HG03558 (cell line): ENCODE measurements around the gene CARS1.

Experiments used
- ATAC-seq: cut with Tn5 transposase; IDR thresholded peaks from one replicate; pipeline ENCODE4 v1.9.1; 2021; ENCODE audit warnings: moderate number of reproducible peaks; ENCODE audit not compliant: unreplicated experiment; ENCODE audit errors: extremely low read depth

Gene CARS1

DNA sequence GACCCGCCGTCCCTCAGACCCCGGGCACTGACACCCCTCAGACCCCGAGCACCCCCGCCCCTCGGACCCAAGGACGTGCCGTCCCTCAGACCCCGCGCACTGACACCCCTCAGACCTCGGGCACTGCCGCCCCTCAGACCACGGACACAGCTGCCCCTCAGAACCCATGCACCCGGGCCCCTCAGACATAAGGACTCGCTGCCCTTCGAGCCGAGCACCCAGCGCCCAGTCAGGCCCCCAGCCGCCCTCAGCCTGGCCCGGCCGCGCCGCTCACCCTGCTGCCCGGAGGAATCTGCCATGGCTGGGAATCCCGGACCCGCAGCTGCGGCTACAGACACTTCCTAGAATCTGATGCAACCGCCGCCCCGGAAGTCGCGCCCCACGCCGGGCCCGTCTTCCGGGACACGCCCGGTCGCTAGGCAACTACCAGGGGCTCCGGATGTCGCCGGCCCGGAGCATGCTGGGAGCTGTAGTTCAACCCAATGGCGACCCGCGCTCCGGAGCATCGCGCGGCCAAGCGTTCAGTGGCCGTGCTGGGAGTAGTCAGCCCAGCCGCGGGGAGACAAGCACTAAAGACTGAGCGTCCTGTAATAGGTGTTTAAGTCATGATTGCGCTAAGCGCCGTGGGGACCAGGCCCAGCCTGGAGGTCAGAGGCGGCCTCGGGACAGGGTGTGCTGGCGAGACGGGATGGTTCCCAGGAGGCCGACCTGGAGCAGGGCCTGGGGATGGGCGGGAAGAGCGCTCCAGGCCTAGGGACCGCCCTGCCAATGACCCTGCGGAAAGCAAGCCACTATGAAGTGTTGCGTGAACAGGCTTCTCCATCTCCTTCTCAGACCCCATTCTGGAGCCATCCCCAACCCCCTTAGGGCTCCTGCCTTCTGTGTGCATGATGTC lies at the start of gene CARS1:
CARS1 (minus strand) TSS at position 355 of the 895 bp plus-strand sequence; CDS start at position 299, 56 bp downstream.
- peak; percentile 85 for ATAC-seq

DNA sequence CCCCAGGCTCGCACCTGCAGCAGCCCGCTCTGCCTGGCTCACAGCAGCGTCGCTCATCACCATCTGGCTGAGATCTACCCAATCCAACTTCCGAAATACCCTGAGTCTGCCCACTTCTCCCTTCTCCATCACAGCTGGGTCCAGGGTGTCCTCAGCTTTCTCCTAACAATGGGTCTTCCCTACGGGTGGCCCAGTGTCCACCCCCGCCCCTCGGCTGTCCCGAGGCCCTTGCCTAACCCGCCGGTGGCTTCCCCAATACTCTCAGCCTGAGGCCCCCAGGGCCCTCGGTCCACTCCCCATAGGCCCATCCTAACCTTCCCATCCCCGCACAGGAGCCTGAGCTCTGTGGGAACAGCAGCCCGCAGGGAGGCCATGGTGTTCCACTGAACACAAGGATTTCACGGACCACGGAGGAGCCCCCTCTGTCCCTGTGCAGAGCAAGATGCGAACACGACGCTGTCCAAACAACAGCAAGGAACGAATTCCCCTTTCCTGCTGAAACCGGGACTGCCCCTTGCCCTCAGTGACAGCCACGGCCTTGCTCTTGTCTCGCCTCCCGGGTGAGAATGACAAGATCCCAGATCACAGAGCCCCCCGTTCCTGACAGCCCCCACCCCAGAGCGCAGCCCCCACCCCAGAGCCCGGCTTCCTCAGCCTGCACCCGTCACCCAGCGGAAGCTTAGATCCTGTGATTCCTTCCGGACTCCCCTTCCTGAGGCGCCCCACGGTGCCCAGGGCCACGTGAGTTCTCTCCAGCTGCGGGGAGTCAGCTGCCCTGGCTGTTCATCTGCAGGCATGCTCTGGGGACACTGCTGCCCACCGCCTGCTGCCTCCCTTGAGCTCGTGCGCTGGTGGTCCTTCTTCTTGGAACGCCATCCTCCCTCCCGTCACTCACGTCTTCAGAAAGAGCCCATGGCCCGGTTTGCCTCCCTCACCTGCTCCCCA lies 48.8 kb upstream of the CARS1 start:
- no peak for ATAC-seq

DNA sequence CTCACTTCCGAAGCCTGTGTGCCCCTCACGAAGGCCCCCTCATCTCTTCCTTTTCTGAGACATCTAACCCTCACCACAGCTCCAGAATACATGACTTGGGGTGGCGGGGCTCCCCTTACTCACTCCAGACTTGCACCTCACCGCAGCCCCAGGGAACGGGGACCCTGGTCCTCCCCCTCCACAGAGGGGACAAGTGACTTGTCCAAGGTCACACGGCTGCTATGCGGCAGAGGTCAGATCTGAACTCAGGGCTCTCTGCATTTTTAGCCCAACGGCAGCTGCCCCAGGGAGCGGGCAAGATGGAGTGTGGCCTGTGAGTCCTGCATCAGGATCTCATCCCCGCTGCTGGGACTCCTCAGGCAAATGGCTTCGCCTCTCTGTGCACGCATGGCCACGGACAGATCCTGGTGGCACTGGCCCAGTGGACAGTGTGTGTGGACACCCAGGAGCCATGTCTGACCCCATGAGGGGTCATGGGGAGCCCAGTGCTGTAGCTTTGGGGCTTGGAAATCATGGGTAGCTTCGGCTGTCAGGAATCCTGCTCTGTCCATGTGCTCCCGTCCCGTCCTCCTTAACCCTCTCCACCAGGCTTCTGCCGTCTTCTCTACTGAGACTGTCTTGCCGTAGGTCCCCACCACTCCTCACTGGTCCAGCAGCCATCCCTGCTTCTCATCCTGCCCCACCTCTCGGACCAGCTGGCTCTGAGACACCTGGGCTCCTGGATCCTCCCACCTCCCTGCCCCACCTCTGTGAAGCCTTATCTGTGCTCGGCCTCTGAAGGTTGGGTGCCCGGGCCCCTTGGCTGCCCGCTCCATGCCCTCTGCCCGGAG lies 48.0 kb upstream of the CARS1 start:
- ATAC-seq = no peak

DNA sequence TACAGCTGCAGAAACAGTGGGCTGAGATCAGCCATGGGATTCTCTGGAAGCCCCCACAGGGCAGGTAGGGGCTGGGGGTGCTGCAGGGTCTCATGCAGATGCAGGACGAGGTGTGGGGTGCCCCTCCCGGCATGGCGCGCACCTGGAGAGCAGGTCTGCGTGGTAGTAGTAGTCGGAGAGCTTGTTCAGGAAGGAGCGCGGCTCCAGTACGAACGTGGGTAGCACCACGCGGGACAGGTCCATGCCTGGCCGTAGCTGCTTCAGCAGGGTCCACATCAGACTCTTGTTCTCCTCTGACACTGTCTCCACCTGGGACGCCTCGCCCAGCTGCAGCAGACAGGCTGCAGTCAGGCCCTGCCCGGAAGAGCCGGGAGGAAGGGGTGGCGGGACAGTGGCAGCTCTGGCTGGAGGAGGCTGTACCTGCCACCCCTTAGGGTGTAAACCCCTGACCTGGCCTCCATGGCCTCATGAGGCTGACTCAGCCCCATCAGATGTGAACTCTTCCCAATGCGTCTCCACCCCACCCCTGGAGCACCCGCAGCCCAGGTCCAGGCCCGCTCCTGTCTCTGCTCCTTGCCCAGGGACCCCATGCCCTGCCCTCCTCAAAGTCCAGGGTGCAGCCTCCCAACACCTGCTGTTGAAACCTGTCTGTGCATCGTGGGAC lies 47.0 kb upstream of the CARS1 start:
- no peak for ATAC-seq

DNA sequence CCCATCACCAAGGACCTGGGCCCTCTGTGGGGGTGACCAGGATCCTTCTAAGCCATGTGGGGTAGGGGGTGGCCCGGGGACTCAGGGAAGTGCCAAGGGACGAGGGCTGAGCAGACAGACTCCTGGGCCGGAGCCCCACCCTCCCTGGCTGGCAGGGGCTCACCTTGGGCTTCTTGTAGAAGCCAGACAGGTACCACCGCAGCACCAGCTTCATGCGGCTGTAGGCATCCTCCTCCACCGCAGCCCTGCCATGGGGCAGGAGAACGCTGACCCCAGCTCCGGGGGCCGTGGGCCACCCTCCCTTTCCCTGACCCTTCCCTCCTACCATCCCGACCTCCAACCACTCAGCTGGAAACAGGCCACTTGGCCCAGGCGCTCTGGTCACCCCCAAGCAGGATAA lies 45.9 kb upstream of the CARS1 start:
- no peak for ATAC-seq

DNA sequence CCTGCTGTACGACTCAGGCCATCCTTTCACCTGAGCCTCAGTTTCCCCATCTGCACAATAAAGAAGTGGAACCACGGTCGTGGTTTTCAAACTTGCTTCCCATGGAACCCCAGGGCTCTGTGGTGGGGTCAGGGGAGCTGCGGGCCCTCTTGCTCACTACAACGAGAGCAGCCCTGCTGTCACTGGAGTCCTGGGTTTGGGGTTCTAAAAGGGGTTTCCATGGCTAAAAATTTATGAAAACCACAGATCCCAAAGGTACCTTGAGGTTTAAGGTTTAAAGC lies 45.4 kb upstream of the CARS1 start:
- ATAC-seq = no peak

DNA sequence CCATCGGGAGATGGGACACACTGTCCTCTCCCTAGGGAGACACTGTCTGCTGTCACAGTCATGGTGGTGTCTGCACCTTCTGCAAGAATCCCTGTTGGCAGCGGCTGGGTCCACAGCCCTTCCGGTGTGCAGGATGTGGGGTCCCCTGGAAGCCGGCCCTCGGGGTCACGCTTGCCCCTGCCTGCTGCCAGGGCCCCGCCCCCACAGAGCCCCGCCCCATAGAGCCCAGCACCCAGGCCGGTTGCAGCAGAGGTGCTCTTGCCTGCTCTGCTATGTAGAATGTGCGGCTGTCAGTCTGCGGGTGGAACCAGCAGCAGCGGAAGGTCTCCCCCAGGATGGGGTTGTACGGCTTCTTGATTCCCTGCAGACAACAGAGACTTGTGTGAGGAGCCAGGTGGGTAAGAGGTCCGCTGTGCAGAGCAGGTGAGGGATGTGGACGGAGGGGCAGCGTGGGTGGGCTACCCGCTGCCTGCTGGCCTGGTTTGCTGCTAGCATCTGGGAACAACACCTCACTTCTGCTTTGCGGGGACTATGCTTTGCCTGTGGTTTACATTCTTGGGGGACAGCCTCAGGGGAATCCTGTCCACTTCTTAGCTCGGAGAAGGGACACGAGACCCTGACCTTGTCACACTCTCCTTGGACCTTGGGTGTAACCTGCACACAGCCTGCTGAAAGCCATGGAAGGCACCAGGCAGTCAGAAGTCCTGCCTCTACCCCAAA lies 44.9 kb upstream of the CARS1 start:
- ATAC-seq = no peak

DNA sequence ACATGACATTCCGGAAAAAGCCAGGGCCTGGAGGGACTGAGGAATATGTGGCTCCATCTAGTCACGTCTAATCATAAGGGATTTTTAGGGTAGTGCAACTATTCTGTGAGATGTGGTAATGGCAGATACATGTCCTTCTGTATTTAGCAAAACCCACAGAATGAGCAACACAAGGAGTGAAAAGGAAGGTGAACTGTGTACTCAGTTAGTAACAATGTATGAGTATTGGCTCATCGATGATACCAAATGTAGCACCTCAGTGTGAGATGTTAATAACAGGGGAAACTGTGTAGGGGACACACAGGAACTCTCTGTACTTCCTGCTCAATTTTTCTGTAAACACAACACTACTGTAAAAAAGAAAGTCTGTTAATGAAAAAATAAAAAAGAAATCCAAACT lies 42.0 kb upstream of the CARS1 start:
- no peak for ATAC-seq

DNA sequence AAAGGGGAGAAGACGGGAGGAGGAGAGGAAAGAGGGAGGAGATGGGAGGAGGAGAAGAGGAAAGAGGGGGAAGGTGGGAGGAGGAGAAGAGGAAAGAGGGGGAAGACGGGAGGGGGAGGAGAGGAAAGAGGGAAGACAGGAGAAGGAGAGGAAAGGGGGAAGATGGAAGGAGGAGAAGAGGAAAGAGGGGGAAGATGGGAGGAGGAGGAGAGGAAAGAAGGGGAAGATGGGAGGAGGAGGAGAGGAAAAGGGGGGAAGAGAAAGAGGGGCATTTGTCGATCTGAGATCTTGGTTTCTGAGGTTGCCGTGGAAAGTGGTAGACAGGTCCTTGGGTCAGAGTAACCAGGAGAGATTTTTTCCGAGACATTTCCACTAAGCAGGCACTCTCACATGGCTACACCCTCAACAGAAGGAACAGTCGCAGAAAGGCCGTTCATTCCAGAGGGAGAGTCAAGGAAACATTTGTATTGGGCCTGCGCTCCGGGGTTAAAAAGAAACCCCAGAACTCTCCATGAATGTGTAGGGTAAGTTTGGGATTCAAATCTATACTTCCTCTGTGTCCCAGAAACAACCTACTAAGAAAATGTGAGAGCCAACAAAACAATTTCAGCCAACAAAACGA lies 39.8 kb upstream of the CARS1 start:
- no peak for ATAC-seq

DNA sequence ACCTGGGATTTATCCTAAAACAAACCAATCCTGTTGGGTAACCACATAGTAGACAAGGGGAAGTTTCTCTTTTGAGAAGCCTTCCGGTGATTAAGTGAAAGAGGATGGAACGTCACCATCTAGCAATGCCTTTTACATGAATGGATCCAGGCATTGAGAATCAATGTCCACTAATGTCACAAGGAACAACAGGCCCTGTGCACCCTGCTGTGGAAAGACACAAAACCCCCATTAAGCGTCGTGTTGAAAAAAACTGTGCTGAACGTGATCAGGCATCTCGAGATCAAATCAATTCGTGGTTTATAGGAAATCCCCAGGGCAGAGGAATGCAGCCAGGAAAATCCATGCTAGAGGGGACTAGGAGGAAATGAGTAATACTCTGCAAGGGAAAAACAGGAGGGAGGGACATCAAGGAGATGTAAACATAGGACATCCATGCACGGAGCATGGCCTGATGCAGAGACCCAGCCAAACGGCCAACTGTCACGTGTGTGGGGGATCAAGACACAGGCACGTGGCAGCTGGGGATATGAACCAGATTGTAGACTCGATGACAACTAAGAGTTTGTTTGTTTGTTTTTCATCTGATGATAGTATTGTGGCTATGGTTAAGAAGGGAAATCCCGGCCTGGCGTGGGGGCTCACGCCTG lies 38.6 kb upstream of the CARS1 start:
- no peak for ATAC-seq

DNA sequence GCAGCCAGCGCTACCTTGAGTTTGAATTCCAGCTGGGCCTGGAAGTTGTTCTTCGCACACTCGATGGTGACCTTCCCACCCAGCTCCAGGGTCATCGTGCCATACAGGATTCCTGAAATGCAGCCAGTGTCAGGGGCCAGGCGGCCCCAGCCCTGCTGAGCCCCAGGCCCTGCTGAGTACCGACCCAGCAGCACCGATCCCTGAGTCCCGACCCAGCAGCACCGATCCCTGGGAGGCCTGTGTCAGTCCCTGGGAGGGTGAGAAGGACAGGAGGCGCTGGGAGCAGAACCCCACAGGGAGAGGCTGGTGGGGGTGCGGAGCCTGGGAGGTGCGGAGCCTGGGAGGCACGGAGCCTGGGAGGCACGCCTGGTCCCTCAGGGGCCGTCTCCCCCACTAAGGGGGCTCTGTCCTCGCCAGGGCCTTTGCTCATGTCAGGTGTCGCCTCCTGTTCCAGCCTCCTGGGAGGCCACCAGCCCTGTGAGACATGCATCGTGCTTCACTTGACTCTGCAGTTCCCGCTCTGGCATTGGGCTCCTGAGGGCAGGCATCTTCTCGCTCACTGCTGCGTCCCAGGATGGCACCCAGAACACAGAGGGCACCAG lies 37.1 kb upstream of the CARS1 start:
- ATAC-seq = no peak

DNA sequence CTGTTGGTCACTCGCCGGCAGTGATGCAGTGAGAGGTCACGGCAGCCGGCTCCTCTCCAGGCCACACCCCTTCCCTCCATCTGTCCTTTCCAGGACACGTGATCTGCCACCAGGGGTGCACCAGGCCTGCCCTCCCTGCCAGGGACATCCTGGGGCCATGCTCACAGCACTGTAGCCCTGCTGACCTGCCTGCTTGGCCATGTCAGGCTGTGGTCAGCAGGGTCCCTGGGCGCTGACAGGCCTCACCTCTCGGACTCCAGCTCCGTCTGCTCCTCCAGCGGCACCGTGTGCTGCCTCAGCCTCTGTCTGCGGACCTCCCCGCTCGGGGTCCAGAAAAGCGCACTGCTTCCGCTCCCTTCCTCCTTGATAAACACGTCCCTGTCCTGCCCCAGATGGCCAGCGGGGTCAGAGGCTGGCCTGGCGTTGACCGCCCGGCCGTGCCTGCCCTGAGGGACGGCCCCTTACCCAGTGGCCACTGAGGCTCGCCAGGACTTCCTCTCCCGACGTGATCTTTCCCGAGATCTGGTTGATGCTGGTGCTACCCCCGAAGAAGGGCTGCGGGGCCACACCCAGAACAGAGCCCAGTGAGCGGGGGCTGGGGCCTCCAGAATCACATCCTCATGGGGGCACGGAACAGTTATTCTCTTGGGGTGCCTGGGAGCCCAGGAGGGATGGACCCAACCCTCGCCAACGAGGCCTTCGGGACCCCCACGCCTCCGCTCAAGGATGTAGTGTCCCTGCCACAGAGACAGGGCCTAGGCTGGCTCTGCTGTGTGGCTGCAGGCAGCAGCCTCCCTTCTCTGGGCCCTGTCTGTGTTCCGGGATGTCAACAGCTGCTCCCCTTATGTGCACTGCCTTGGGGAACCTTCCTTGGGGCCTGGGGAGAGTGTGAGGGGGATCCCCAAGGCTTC lies 36.3 kb upstream of the CARS1 start:
- no peak for ATAC-seq

DNA sequence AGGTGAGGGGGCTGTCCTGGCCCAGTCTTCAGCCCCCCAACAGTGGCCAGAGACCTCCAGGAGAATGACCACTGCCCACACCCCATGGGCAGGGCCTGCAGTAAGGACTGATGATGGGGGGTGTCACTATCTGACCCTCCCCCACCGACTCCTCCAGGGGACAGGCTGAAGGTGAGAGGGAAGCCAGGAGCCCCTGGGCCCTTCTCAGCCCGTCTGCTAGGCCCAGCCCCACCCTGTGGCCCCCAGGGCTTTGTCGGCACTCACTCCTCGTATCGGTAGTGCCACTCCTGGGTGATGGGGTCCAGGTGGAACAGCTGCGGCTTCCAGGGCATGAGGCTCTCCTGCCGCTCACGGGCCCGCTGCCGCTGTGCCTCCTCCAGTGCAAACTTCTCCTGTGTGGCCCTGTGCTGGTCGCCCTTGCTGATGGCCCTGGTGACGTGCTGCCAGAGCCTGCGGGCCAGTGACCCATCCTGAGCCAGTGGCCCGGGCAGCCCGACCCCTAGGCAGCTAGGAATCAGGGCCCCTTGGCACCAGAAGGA lies 35.4 kb upstream of the CARS1 start:
- no peak for ATAC-seq

DNA sequence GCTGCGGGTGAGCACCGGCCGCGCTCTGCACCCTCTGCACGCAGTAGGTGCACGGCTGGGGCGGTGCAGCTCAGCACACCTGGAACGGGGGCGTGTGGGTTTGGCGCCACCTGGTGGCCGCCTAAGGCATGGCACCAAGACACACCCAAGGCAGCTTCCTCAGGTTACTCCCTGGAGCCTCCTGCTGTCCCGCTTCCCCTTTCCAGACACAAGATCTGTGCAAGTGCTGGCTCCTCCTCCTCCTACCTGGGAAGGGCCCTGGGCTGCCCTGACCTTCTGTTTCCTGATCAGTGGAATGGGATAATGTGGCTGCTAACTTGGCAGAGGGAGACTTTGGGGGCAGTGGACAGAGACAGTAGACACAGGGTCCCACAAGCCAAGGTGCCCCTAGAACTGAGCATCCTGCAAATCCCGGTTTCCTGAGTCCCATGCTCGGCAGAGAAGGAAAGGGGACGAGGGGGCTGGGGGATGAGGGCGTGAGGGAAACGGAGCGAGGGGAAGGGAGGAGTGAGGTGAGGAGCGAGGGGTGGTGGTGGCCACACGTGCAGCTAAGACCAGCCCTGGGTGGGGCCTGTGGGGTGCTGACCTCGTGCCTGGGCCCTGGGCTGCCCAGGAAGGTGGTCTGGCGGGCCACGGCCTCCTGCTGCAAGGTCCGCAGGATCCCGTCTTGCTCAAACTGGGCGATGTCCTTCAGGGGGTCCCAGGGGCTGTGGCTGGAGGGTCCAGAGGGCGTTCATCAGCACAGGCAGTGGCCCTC lies 34.8 kb upstream of the CARS1 start:
- ATAC-seq = no peak

DNA sequence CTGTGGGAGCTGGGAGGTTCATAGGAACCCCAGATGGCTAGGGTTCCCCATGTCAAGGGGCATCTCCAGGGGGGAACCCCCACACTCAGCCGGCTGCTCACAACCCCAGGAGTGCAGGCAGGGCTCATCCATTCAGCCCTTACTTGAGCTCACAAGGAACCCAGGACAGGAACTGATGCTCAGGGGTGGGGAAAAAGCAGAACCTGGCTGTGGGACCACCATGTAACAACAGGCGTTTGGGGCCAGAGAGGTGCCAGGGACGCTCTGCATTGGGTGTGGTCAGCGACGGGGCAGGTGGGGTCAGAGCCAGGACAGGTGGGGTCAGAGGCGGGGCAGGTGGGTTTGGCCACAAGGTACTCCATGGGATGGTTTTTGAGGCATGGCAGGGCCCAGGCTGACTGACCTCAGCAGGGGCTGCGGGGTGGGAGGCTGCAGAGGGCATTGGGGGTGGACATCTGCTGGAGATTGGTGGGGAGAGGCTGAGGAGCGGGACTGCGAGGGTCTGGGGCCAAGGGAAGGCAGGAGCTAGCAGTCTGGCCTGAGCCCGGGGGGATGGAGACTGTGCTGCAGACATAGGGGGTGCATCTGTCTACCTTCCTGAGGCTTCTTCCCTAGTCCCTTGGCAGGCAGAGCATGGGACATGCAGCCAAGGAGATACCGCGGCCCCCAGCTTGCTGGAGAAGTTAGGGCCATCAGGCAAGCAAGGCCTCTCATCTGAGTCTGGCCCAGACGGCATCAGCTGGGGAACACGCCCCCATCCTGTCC lies 34.0 kb upstream of the CARS1 start:
- no peak for ATAC-seq
